Measurements from ENCODE around the gene ZNF532. TPM values are rescaled to one million over a fixed set of nuclear protein-coding genes. Genes with fewer than 3 reads are reported as not detected.

Gene ZNF532
- total and polyA plus RNA-seq, 2 donors (not counting 3 experiments of a cell fraction or from before 2014, with no cell fraction given) = 42.3 to 70.1 TPM

GRCh38 chr18:58911241-58911640 is 46.6 kb downstream of the ZNF532 start:
- Histone ChIP-seq H2AFZ (ENCODE audit: low read depth, low read length) (no peak overlapping the region), H3K9me3 (replicated peaks; ENCODE audit: control insufficient read depth, insufficient read depth, low read length) (no peaks in the 10 kb centered on the region), H3K27ac (ENCODE audit: insufficient read depth, low read depth, low read length) (no peak overlapping the region), H3K4me3 (replicated peaks in 1 of 3; ENCODE audit: insufficient read depth in 1 of 3, low read depth in 1 of 3, low read length in 3 of 3) (no peak overlapping the region), H3K9me1 (replicated peaks; ENCODE audit: control insufficient read depth, extremely low read depth, insufficient read depth, low read length) (no peaks in the 10 kb centered on the region), H3K4me2 (ENCODE audit: insufficient read depth, low read length) (no peak overlapping the region), H3K4me1 (ENCODE audit: control insufficient read depth, extremely low read depth, insufficient read depth, low read length) (peaks cover 32% of the 10 kb centered on the region), H3K79me2 (ENCODE audit: control insufficient read depth, insufficient read depth, low read length) (no peaks in the 10 kb centered on the region), H4K20me1 (replicated peaks; ENCODE audit: control insufficient read depth, extremely low read depth, insufficient read depth, low read length) (no peaks in the 10 kb centered on the region), H3K9ac (replicated peaks; ENCODE audit: extremely low read depth, insufficient read depth, low read length) (no peak overlapping the region), H3K27me3 (ENCODE audit: control insufficient read depth in 2 of 2, insufficient read depth in 2 of 2, low read length in 2 of 2) (no peaks in the 10 kb centered on the region), H3K36me3 (ENCODE audit: control insufficient read depth in 2 of 2, extremely low read depth in 1 of 2, insufficient read depth in 2 of 2, low read length in 2 of 2) (peaks cover 0 to 3% of the 10 kb centered on the region in 2 experiments)
- dilution Hi-C loops (cut with MboI; ENCODE audit: extremely low pct_ligation_motif_present, low sequenced_read_pairs) = no loop called here
- TF ChIP-seq, protein P1, sequence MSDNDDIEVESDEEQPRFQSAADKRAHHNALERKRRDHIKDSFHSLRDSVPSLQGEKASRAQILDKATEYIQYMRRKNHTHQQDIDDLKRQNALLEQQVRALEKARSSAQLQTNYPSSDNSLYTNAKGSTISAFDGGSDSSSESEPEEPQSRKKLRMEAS (IDR thresholded peaks at IDR 0.05; ENCODE audit: insufficient read depth, insufficient read length) = no peak
- TF ChIP-seq FOS (IDR thresholded peaks at IDR 0.05; ENCODE audit: borderline replicate concordance, insufficient read depth, low read length) = no peak
- ChIA-PET CTCF (interaction anchor here (1.1 to 1.4 kb wide), 3 partner anchors 10 to 82 kb away, joined by 3 to 4 read pairs (median 3); no protein-coding TSS in a partner anchor), POLR2A (no interaction called here)
- no TSS peak for BruUV-seq (replicated peaks)
- intact Hi-C loops (cut with micrococcal nuclease) = no loop called here
- FAIRE-seq (no peak), DNase-seq (ENCODE audit: low read depth, low spot score) (no peak)

DNA sequence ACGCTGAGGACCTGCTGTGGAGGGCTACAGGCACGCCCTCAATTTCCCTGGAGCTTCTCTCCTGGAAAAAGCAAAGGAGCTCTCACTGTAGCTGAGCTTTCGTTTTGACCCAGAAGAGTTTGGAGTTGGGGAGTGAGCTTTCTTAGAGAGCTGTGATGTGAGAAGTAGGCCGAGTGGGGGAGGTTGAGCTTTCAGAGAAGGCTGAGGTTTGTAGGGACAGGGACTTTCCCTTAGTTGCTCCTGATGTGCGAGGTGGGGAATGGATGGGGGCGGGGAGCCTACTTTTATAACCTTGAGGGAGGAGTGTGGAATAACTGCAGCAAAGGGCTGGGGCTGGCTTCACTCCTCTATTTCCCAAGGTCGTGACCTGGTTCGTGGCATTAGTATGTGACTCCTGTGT is 47.1 kb downstream of the ZNF532 start:
- intact Hi-C loops (cut with micrococcal nuclease) = loop anchor here (2.0 kb wide), 1 partner anchor 25 kb away; no protein-coding TSS in a partner anchor
- FAIRE-seq (peak; percentile 24), DNase-seq (ENCODE audit: low read depth, low spot score) (peak; percentile 62)
- Histone ChIP-seq H3K4me3 (replicated peaks in 1 of 3; ENCODE audit: insufficient read depth in 1 of 3, low read depth in 1 of 3, low read length in 3 of 3) (no peak overlapping the region), H3K79me2 (ENCODE audit: control insufficient read depth, insufficient read depth, low read length) (no peaks in the 10 kb centered on the region), H3K9me1 (replicated peaks; ENCODE audit: control insufficient read depth, extremely low read depth, insufficient read depth, low read length) (no peaks in the 10 kb centered on the region), H3K4me1 (ENCODE audit: control insufficient read depth, extremely low read depth, insufficient read depth, low read length) (peaks cover 32% of the 10 kb centered on the region), H3K27ac (ENCODE audit: insufficient read depth, low read depth, low read length) (no peak overlapping the region), H3K36me3 (ENCODE audit: control insufficient read depth in 2 of 2, extremely low read depth in 1 of 2, insufficient read depth in 2 of 2, low read length in 2 of 2) (peaks cover 0 to 3% of the 10 kb centered on the region in 2 experiments), H2AFZ (ENCODE audit: low read depth, low read length) (peak overlapping the region; percentile 14), H3K27me3 (ENCODE audit: control insufficient read depth in 2 of 2, insufficient read depth in 2 of 2, low read length in 2 of 2) (no peaks in the 10 kb centered on the region), H3K9ac (replicated peaks; ENCODE audit: extremely low read depth, insufficient read depth, low read length) (no peak overlapping the region), H3K4me2 (ENCODE audit: insufficient read depth, low read length) (no peak overlapping the region), H4K20me1 (replicated peaks; ENCODE audit: control insufficient read depth, extremely low read depth, insufficient read depth, low read length) (no peaks in the 10 kb centered on the region), H3K9me3 (replicated peaks; ENCODE audit: control insufficient read depth, insufficient read depth, low read length) (no peaks in the 10 kb centered on the region)
- no TSS peak for BruUV-seq (replicated peaks)
- POLR2A ChIA-PET = no interaction called here
- CTCF ChIA-PET = interaction anchor here (1.0 to 2.2 kb wide), 6 partner anchors 9 to 159 kb away, joined by 3 to 7 read pairs (median 4); no protein-coding TSS in a partner anchor
- dilution Hi-C loops (cut with MboI; ENCODE audit: extremely low pct_ligation_motif_present, low sequenced_read_pairs) = no loop called here
- TF ChIP-seq MYC (IDR thresholded peaks at IDR 0.05; ENCODE audit: low read depth, low read length) (no peak), GATA2 (IDR thresholded peaks at IDR 0.05; ENCODE audit: insufficient read depth, insufficient read length, low read depth, low read length) (no peak), EZH2 (IDR thresholded peaks at IDR 0.05; ENCODE audit: borderline replicate concordance, low read depth, low read length, severe bottlenecking) (no peak), JUN (IDR thresholded peaks at IDR 0.05; ENCODE audit: borderline replicate concordance, insufficient read depth, insufficient read length, low read depth) (no peak), FOS (IDR thresholded peaks at IDR 0.05; ENCODE audit: borderline replicate concordance, insufficient read depth, low read length) (no peak), CTCF (IDR thresholded peaks at IDR 0.05; ENCODE audit: extremely low read depth in 1 of 2, insufficient read depth in 1 of 2, low read depth in 1 of 2, low read length in 2 of 2) (no peak)
- TF ChIP-seq, protein P1 (IDR thresholded peaks at IDR 0.05; ENCODE audit: insufficient read depth, insufficient read length) = no peak
